ENCODE data around the gene EBF3.

EBF3 gene

DNA sequence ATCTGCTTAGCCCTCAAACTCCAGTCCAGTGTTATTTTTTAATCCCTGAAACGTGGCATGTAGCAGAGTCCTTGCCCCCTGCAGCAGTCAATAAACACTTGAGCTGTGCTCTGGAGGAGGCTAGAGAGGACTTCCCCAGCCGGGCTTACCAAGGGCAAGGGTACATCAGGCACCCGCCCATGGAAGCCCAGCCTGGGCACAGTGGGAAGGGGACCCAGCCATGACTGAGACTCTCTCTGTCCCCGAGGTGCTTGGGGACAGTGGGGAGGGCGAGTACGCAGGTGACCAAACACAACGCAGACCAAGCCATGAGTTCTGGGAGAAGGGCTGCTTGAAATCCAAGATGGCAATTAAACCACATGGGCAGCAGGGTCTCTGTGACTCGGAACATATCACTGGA, 45.2 kb downstream of the EBF3 start:
- ChIA-PET CTCF (interaction anchor here (1.5 kb wide), 1 partner anchor 34 kb away, joined by 3 read pairs; no protein-coding TSS in a partner anchor), POLR2A (no interaction called here)
- TF ChIP-seq, protein P1, sequence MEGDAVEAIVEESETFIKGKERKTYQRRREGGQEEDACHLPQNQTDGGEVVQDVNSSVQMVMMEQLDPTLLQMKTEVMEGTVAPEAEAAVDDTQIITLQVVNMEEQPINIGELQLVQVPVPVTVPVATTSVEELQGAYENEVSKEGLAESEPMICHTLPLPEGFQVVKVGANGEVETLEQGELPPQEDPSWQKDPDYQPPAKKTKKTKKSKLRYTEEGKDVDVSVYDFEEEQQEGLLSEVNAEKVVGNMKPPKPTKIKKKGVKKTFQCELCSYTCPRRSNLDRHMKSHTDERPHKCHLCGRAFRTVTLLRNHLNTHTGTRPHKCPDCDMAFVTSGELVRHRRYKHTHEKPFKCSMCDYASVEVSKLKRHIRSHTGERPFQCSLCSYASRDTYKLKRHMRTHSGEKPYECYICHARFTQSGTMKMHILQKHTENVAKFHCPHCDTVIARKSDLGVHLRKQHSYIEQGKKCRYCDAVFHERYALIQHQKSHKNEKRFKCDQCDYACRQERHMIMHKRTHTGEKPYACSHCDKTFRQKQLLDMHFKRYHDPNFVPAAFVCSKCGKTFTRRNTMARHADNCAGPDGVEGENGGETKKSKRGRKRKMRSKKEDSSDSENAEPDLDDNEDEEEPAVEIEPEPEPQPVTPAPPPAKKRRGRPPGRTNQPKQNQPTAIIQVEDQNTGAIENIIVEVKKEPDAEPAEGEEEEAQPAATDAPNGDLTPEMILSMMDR (IDR thresholded peaks at IDR 0.05; ENCODE audit: control extremely low read depth, extremely low read depth, low read depth, missing control alignments), result no peak
- no peak for DNase-seq (ENCODE audit: extremely low spot score)

DNA sequence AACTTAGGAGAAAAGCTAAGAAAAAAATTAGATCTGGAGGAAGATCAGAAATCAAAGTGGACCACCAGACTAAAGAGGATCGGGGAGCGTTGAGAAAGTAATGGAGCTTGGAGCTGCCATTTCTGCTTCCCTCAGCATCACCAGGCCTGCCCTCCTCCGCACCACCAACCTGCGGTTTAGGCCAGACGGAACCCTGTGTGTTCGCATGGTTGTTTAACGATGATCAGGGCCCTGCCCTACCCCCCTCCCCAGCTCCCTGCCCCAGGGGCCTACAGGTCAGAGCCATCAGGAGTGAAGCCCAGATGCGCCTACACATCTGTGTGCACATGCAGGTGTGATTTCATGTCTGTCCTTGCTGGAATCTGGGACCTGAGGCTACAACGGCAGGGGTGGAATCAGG, 45.7 kb downstream of the EBF3 start:
- ChIA-PET POLR2A (no interaction called here), CTCF (interaction anchor here (1.5 kb wide), 1 partner anchor 34 kb away, joined by 3 read pairs; no protein-coding TSS in a partner anchor)
- no peak for DNase-seq (ENCODE audit: extremely low spot score)
- TF ChIP-seq, protein P1 (IDR thresholded peaks at IDR 0.05; ENCODE audit: control extremely low read depth, extremely low read depth, low read depth, missing control alignments), result no peak

DNA sequence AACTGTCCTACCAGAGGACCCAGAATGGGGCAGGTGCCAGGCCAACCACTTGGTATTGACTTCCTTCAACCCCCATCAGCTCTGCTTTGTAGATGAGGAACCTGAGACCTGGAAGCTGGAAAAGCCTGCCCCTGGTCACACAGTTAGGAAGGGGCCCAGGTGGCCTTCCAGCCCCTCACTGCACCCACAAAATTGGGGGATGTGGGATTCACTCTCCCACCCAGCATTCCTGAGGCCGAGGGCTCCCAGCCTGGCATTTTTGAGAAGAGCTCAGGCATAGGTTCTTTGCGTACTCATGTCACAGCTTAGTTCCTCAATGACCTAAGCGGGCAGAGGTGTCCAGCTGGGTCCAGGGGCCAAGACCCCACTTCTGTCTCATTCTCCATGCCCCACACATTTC, 46.1 kb downstream of the EBF3 start:
- CTCF ChIA-PET, result interaction anchor here (1.5 kb wide), 1 partner anchor 35 kb away, joined by 3 read pairs; no protein-coding TSS in a partner anchor
- DNase-seq (ENCODE audit: extremely low spot score), result no peak
- TF ChIP-seq, protein P1 (IDR thresholded peaks at IDR 0.05; ENCODE audit: control extremely low read depth, extremely low read depth, low read depth, missing control alignments), result no peak
- POLR2A ChIA-PET, result no interaction called here

DNA sequence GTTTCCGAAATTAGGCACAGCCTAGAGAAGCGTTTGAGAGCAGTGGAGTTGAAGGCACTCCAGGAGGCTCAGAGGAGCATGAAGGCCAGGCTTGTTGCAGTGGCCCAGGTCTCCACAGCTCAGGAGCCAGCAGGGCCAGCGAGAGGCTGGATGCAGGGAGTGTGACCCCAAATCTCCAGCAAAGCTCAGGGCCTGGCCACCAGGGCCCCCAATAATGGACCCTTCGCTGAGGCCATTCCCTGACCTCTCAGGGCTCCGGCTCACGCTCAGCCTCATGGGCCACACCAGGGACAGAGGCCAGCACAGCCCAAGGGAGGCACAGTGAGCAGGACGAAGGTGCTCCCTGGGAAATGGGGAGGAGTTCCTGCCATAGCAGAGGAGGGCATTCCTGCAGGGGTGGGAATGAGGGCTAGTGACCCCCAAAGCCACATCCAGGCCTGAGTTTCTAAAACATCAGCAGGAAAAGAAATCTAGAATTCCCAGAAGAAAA, 47.5 kb downstream of the EBF3 start:
- ChIA-PET CTCF (no interaction called here), POLR2A (no interaction called here)
- TF ChIP-seq, protein P1 (IDR thresholded peaks at IDR 0.05; ENCODE audit: control extremely low read depth, extremely low read depth, low read depth, missing control alignments), result no peak
- DNase-seq (ENCODE audit: extremely low spot score), result no peak

DNA sequence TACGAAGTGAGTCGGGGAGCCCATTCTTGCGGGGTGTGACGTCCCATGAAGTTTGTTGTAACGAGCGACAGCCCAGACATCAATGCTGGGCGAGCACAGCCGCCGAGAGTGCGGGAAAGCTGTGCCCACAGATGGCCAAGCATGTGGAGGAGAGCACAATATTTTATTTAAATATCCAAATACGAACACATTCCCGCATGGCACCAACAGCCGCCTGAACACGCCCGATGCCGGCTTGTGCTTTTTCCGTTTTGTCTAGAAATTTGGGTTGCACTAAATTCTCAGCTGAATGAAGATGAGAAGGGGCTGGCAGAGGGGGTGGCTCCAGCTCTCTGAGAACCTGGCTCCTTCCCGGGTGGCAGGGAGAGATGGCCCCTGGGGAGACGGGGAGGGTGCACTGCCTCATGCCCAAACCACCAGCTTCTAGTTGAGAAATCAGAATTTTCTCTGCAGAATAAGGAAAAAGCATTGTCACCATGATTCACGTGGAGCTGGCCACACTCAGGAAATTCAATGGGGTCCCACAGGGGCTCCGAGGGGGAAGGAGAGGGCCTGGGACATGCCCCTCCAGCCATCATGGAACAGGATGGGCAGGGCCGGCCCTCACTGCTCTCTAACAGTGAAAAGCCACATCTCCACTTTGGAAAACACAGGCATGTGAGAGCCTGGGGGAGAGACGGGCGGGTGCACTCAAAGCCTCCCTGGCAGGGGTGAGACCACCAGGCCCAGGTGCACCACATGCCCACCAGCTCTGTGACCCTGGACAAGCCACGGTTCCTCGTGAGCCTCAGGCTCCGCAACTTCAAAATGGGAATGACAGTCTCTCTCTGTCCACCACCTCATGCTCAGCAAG, 48.3 kb downstream of the EBF3 start:
- ChIA-PET POLR2A (no interaction called here), CTCF (no interaction called here)
- TF ChIP-seq, protein P1 (IDR thresholded peaks at IDR 0.05; ENCODE audit: control extremely low read depth, extremely low read depth, low read depth, missing control alignments), result no peak
- DNase-seq (ENCODE audit: extremely low spot score), result no peak

DNA sequence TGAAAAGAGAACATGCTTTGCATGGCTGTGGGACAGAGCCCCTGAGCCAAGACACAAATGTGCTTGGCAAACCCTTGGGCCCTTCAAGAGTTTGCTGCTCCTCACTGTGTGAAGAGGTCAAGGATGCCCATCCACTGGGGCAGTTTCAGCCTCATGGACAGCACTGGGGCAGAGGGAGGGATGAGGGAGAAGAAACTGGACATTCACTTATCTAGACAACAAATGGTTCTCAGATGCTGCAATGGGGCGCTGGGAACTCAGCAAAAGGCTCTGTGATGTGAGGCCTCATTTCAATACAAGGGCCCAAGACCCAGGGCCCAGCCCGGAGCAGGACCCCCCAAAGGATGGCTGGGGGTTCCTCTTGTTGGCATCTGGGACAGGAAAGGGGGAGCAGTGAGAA, 49.1 kb downstream of the EBF3 start:
- no peak for DNase-seq (ENCODE audit: extremely low spot score)
- TF ChIP-seq, protein P1 (IDR thresholded peaks at IDR 0.05; ENCODE audit: control extremely low read depth, extremely low read depth, low read depth, missing control alignments), result no peak
- POLR2A ChIA-PET, result no interaction called here
- CTCF ChIA-PET, result no interaction called here
